Middle frontal gyrus (tissue), 1 donor: Measurements from ENCODE around the gene PRKG1.
A peak's percentile ranks its signal among the peaks of the same experiment; 100 is the strongest.

ENCODE experiments used
- DNase-seq: peaks from one replicate; pipeline ENCODE4 v3.0.0-alpha.2; 2015; ENCODE audit warnings: low spot score; ENCODE audit errors: extremely low spot score

PRKG1 gene

DNA sequence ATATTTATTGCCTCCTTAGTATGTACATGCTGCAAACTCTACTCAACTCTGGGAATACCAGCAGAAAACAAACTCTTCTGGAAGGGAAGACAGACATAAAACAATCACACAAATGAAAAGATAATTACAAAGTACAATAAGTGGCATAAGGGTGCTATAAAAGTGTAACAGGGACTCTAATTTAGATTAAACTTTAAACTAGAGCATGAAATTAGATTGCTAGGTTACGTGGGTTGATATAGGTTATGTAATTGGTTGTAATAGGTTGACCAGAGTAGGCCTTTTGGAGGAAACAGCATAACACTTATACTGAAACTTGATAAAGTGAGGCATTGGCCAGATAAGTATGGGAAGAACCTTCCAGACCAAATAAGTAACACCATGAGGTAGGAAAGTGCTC is 1213.6 kb downstream of the PRKG1 start:
- DNase-seq: no peak

DNA sequence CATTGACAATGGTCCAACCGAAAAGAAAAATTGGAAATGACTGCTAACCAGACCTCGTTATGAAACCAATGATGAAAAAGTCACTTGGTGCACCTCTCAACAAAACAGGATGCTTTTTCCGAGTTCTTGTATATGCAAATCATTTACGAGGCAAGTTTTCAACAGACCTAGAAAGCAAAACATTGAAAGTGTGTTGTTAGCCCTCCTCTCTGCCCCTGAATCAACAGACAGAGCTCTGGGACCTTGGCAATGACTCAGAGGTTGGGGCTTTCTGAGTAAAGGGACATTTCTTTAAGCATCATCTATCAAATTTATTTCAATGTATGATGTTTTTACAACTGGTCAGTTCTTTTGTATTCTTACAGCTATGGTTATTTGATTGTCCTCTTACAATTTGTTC is 1223.5 kb downstream of the PRKG1 start:
- DNase-seq: no peak

DNA sequence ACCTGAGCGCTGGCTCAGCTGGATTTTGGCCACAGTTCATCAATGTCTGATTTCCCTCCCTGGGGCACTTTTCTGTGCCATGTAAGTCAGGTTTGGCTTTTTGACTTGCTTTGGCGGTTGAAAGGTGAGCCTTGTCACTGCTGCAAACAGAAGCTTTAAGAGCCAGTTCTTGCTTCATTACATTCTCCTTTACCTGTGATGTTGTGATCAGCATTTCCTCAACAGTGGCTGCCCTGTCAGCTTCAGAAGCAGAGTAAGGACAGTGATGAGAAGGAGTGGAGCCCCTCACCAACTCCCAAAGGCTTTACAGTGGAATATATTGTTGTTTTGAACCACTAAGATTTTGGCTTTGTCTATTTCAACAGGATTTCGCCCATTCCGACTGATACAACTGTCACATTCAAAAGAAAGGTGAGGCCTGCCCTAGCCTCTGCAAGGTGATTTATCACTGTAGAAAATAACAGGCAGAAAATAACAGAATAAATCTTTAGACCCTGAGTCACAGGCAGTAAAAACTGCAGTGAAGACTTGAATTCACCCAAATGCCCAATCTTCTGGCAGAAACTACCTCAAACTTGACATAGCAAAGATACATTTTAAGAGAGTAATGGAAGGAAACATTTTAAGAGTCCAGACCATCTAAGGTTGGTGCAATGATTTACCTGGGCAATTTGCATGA is 1226.5 kb downstream of the PRKG1 start:
- DNase-seq: no peak

DNA sequence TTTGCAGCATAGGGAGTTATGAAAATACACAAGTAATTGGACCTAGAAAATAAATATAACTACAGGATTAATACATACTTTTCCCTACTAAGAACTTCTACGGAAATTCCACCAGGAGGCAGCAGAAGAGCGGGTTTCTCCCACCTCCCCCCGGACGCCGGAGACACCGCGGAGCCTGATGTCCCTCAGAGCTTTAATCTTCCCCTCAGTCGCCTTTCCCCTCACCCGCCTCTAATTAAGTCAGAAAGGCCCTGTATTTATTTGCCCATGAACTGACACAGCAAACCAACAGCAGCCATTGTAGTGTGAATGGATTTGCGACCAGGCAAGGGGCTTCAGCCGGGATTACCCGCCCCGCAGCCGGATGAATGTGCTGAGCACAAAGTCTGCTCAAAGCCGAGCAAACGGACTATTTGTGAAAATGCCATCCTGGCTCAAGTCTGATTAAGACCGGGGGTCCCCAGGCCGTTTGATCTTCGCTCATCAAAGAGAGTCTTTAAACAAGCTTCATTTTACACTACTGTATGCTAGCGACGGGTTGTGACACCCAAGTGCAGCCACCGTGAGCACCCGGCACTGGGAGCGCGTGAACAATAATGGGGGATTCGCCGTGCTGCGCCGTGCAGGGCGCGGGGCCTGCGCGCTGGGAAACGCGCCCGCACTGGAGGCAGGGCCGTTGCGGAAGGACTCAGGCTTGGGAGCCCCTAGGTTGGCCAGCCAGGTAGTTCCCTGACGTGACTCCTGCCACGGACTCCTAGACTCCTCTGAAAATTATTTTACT is 1234.2 kb downstream of the PRKG1 start:
- DNase-seq: peak; percentile 49

DNA sequence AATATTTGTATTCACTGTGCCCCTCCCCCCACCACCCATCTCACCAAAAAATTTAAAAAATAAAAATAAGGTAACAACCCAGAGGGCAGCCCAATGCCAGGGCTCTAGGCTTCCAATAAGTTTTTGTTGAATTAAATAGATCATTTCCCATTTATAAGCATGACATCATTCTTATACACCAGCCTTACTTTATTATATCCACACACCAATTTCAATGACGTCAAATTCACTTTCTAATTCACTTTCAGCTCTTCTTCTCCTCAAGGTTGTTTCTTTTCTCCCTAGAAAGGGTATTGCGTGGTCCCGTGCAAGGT is 1238.6 kb downstream of the PRKG1 start:
- DNase-seq: no peak

DNA sequence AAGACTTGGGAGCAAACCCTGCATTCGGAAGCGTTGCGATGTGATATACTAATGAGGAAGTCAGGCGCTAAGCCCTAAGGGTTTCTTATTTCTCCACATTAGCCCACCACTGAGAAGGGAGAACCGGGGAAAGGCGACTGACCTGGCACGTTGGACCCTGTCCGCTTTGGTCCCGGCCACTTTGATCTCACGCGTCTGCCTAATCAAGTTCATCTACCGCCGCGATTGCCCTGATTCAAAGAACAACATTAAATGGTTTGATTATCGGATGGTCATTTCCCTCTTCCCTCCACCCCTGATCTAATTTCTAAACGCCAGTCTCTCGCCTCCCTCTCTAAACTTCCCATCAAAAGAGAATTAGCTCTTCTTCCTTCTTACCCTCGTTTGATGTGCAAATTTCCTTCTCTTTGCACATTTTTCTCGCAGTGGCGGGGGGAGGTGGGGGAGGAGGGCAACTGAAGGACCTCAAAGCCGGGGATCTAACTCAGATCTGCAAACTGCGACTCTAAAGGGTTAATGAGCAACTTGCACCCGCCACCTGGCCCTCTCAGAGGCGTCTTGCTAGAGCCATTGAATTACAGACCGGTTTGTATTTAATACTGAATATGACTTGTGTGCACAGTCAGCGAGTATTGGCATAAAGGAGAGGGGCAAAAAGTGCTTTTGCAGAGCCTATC is 1239.1 kb downstream of the PRKG1 start:
- no peak for DNase-seq

DNA sequence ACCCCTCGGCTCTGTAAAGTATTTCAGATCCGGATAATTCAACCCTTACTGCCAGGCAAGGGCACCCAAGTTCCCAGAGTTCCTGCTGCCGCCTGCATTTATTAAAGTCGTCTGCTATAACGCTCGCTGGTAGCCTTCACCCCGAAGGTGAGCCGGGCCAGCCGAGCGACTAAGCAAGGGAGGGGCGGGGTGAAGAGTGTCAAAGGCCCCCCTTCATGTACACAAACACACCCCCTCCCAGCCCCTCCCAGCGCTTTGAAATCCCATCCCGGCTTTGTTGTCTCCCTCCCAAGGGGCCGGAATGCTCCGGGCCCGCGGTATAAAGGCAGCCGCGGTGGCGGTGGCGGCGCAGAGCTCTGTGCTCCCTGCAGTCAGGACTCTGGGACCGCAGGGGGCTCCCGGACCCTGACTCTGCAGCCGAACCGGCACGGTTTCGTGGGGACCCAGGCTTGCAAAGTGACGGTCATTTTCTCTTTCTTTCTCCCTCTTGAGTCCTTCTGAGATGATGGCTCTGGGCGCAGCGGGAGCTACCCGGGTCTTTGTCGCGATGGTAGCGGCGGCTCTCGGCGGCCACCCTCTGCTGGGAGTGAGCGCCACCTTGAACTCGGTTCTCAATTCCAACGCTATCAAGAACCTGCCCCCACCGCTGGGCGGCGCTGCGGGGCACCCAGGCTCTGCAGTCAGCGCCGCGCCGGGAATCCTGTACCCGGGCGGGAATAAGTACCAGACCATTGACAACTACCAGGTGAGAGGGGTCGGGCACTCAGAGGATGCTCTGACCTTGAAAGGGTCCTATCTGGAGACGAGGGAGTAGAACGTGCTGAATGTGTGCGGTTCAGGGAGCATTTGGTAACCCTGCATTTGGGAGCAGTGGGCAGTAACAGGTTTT is 1239.9 kb downstream of the PRKG1 start, which contains the start of gene DKK1:
DKK1 (plus strand) TSS at position 349 of the 889 bp plus-strand sequence; CDS start at position 503, 154 bp downstream.
- no peak for DNase-seq

DNA sequence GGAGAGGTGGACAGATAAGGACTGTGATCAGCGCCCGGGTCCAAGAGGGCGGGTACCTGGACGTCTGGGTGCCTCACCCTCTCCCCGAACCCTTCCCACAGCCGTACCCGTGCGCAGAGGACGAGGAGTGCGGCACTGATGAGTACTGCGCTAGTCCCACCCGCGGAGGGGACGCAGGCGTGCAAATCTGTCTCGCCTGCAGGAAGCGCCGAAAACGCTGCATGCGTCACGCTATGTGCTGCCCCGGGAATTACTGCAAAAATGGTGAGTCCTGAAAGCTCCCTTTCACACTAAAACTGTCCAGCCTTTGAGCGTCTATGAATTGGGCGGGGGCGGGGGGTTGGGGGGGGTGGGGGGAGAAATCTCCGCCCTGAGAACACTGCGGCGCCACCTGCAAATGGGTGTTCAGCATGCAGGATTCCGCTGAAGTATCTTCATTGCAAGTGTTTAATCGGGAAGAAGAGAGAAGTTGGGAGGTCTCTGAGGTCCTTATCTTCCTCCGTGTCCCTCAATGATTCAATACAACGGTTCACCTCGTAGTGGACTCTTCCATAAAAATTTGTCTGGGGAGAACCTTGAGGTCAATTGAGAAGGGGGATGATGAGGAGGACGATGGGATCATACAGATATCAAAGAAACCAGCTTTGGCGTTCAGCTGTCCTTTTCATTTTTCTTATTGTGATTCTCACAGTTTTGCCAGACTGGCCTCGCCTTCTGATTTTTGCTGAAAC is 1240.7 kb downstream of the PRKG1 start:
- no peak for DNase-seq

DNA sequence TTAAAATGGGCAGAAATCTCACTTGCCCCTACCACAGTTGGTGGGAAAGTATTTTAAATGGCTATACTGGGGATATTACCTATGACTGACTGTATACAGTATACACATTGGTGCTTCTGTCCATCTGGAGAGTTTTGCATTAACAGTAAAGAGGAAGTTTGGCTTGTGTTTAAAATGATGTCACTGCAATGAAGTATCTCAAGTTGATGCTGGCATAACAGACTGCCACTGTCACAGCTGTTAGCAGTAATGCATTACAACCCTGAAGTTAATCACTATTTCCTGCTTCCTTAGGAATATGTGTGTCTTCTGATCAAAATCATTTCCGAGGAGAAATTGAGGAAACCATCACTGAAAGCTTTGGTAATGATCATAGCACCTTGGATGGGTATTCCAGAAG is 1241.7 kb downstream of the PRKG1 start:
- DNase-seq: no peak

DNA sequence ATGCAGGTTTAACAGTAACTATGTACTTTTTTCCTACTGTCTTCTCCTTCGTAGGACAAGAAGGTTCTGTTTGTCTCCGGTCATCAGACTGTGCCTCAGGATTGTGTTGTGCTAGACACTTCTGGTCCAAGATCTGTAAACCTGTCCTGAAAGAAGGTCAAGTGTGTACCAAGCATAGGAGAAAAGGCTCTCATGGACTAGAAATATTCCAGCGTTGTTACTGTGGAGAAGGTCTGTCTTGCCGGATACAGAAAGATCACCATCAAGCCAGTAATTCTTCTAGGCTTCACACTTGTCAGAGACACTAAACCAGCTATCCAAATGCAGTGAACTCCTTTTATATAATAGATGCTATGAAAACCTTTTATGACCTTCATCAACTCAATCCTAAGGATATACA is 1242.2 kb downstream of the PRKG1 start:
- no peak for DNase-seq

DNA sequence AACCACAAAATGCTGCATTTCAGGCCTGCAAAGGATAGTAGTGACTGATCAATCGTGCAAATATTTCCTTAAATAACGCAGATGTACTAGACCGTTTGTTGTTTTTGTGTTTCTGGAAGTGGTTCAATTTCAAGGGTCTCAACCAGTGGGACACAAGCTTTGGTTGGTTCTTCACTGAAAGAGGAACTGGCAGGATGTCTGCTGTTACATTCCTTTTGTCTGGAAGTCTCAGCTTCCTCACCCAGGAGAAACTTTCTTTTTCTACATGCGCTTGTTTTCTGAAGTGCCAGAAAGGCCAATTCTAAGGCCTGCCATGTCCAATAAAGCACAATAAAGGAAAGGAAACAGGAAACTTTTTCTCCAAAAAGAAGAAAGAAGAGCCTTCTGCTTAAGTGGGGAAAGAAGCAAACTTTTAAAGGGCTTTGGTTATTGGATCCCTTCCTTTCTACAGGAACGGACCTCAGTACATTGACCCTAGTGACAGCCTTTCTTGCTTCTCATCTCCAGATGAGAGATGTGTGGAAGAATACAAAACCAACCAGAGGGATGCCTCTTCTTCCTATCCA is 1243.9 kb downstream of the PRKG1 start:
- no peak for DNase-seq

DNA sequence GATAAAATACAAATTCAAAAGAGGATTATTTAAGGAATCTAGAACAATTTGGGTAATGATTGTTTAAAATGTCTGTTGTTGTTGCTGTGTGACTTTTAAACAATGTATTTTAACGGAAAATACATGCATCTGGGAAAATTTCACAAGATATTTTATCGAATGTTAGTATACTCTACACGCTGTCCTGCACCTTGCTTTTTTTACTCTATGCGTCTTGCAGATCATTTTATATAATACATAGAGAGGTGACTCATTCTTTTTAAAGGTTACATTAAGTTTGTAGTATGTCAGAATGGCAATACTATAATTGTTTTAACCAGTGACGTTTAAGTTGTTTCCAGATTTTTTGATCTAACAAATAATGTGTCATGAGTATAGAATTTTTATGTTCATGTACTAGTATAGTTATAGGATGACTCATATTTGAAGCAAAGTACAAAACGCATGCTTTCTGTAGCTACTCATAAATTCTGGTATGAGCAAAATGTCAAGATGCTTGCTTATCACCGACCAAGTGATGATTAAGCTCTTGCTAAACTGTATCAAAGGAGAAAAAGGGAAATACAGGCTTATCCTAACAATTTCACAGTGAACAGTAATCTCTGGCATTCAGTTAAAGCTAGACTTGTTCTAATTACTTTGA is 1244.7 kb downstream of the PRKG1 start:
- DNase-seq: no peak

DNA sequence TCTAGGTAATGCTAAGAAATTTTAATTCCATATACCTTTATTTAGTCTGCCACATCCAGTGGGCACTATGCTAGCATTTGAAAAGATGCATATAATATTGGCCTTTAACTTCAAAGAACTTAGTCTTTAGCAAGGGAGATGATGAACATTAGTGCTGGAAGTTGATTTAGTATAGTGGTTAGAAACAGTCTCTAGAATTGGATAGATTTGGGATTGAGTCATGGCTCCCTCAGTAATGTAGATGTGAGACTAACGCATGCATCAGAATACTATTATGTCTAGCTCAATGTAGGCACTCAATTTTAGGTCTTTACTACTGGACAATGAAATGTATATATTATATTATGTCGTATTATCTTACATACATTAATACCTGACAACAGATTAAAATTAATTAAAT is 1245.6 kb downstream of the PRKG1 start:
- no peak for DNase-seq

DNA sequence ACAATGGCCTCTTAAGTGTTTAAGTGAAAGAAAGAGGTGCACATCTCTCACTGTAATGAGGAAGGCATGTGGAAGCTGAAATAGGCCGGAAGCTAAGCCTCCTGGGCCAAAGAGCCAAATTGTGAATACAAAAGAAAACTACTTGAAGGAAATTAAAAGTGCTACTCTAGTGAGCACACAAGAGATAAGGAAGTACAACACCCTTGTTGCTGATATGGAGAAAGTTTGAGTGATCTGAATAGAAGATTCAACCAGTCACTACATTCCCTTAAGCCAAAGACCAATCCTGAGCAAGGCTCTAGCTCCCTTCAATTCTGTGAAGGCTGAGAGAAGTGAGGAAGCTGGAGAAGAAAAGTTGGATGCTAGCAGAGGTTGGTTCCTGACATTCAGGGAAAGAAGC is 1248.0 kb downstream of the PRKG1 start:
- DNase-seq: no peak

DNA sequence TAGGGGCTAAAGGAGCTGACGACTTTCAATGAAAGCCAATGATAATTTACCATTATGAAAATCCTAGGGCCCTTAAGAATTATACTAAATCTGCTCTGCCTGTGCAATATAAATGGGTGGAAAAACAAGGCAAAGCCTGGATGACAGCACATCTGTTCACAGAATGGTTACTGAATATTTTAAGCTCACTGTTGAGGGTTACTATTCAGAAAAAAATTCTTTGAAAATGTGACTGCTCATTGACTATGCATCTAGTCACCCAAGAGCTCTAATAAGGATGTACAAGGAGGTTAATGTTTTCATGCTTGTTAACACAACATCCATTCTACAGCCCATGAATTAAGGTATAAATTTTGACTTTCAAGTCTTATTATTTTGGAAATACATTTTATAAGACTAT is 1248.6 kb downstream of the PRKG1 start:
- no peak for DNase-seq

DNA sequence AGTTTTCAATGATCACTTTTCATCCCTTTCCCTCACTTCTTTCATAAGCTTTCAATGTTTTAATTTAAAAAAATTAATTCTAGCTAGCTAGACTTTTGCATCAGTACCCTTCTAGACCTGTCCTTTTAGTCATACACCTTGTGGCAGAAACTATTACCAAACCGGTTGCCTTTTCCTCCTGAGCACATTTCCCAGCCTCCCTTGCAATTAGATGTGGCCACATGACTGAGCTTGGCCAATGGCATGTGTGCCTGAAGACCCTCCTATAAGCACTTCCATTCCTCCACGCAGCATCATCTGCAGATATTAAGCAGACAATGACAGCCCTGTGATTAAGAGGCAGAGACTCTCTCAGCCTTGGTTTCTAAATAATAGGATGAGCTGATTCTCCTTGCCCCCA is 1252.1 kb downstream of the PRKG1 start:
- no peak for DNase-seq

DNA sequence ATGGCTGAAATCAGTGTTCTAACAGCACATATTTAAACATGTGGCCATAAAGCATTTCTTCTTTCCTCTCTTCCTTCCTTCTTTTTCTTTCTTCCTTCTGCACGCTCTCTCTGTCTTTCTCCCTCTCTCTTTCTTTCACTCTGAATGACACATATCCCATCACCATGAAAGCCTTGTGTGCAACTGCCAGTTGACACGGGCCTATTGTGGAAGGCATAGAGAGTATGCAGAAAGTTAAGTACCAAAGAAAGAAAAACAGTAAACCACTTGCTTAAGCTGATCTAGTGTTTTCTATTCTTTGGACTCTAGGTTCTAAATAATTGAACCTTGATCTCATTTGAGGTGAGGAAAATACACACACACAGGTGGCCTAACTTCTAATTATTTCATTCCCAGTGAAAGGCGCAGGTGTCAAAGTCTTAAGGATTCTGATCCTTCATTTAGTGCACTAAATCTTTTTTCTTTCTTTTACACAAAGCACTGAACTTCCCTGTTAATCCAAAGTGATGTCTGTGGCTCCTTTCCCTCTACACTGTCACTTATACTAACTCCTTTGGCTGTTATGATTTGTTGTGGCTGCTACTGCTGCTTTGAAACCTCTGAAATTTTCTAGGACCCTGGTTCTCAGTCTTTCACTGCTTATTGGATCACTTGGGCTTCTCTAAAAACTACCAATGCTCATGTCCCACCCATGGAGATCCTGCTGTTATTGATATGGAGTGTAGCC is 1257.5 kb downstream of the PRKG1 start:
- no peak for DNase-seq

DNA sequence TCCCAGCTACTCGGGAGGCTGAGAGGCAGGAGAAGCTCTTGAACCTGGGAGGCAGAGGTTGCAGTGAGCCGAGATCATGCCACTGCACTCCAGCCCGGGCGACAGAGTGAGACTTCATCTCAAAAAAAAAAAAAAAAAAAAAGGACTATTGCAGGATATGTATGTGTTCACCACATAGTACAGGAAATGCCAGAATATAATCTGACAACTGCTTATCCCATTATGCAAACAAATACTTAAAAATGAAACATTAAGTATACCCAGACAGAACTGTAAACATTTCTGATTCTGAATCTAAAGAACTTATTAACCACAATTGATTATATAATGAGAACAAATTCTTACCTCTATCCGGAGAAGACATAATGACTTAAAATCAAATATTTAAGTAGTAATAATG is 1258.5 kb downstream of the PRKG1 start:
- DNase-seq: no peak

DNA sequence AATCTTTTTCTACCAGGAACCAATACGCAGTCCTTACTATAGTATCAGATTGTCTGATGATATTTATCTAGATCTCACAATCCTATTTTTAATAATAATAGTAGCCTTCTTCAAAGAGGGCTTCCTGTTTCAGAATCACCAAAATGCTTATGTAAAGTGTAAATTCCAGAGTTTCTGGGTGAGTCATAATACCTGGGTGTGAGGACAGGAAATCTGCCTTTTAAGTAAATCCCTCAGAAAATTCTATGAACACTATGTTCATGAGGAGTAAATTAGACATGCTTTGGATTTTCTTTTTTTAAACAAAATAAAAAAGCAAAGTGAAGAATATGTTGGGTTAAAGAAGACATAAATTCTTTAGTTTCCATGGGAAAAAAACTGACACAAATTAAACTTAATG is 1260.3 kb downstream of the PRKG1 start:
- no peak for DNase-seq
